GM12891 (cell line): Measurements from ENCODE around the gene FAM25A.
"Not testable (repeated sequence)": the region's sequence is repeated elsewhere in the genome, so short reads cannot be mapped to it uniquely, and the experiment has no call there.

Experiments
- PAX5 ChIP-seq: IDR thresholded peaks from 2 replicates; pipeline ENCODE4 v1.6.1; 2011; ENCODE audit warnings: low read length, moderate library complexity, mild to moderate bottlenecking; ENCODE audit not compliant: insufficient read depth, severe bottlenecking
- POLR2A ChIP-seq: IDR thresholded peaks from 2 replicates; pipeline ENCODE4 v1.6.1; 2011; ENCODE audit warnings: low read depth, low read length, control low read depth
- POLR2AphosphoS5 ChIP-seq: IDR thresholded peaks from 2 replicates; pipeline ENCODE4 v1.6.1; 2011; ENCODE audit warnings: low read depth, low read length, control low read depth
- SPI1 ChIP-seq: IDR thresholded peaks from 2 replicates; pipeline ENCODE4 v1.6.1; 2011; ENCODE audit warnings: low read depth, low read length, control low read depth
- TAF1 ChIP-seq: IDR thresholded peaks from 2 replicates; pipeline ENCODE4 v1.6.1; 2011; ENCODE audit warnings: low read depth, low read length, control low read depth

DNA sequence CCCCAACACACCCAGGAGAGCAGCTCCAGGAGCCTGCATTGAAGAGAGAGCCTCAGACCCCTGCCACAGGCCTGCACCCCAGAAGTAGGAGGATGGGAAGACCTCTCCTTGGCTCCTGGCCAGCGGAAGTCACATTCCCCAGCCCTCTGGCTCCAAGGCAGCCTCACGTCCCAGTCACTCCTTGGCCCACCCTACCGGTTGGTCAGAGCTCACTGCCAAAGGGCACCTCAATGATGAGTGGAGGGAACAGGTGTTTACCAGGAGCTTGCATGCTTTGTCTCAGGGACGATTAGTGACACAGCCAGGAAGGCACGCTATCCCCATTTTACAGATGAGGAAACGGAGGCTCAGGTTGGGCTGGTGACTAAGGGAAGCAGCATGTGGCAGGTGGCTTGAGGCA lies 1.0 kb upstream of the FAM25A start:
- TF ChIP-seq POLR2A, POLR2AphosphoS5, TAF1, SPI1, PAX5: not testable (repeated sequence)
